ENCODE data around the gene CWC27. TPM values are rescaled to one million over a fixed set of nuclear protein-coding genes. Genes with fewer than 3 reads are reported as not detected.

CWC27 gene
- total and polyA plus RNA-seq, 2 of the 13 experiments (the other 11 are each of a cell fraction or from before 2014, with no cell fraction given) = 21.1 to 25.7 TPM

- TF ChIP-seq MTERF4 (CRISPR knock-in tag; IDR thresholded peaks at IDR 0.05) (no peak), EP300 (IDR thresholded peaks at IDR 0.05; ENCODE audit: low read depth in 2 of 2, low read length in 2 of 2) (no peak), EP300 (CRISPR knock-in tag; IDR thresholded peaks at IDR 0.05; ENCODE audit: borderline replicate concordance) (no peak), ZNF605 (CRISPR knock-in tag; IDR thresholded peaks at IDR 0.05) (0 out of 2 replicates have a peak, but pooled peaks have one; percentile 52), KDM2A (CRISPR knock-in tag; IDR thresholded peaks at IDR 0.05; ENCODE audit: borderline replicate concordance, low read depth) (peak; percentile 64; the same call in 1 of the 2 replicates), ZNF121 (CRISPR knock-in tag; IDR thresholded peaks at IDR 0.05) (no peak), SP1 (IDR thresholded peaks at IDR 0.05) (no peak), SP1 (CRISPR knock-in tag; IDR thresholded peaks at IDR 0.05) (peak; percentile 22; the same call in 1 of the 2 replicates), ZNF318 (CRISPR knock-in tag; IDR thresholded peaks at IDR 0.05) (no peak), ARHGAP35 (CRISPR knock-in tag; IDR thresholded peaks at IDR 0.05; ENCODE audit: borderline replicate concordance) (no peak), ZBED4 (CRISPR knock-in tag; IDR thresholded peaks at IDR 0.05; ENCODE audit: borderline replicate concordance) (0 out of 2 replicates have a peak, but pooled peaks have one; percentile 29), ZNF501 (CRISPR knock-in tag; IDR thresholded peaks at IDR 0.05) (peak; percentile 80)
Observed at GRCh38 chr5:65035211-65036206, 266.8 kb downstream of the CWC27 start (continued).
